Activated naive CD8-positive, alpha-beta T cell treated with anti-CD3 and anti-CD28 coated beads, Interleukin-2, amount 10 ng/mL, durations not matched to agents 7 days and 5 days (primary cell): ENCODE measurements around the gene PTPRD. TPM values are rescaled to one million over a fixed set of nuclear protein-coding genes. Genes with fewer than 3 reads are reported as not detected.

Source experiments
- ATAC-seq: fragments of 150-1000 bp; cut with Tn5 transposase; one replicate; pipeline ENCODE4 v1.10.0; 2021; ENCODE audit warnings: low read depth, moderate library complexity
- POLR2A ChIA-PET: fragments of 350-600 bp; sonication (Branson Sonifier 250); formaldehyde crosslinking; loops from one replicate; lab custom pipeline; 2021; ENCODE audit warnings: antibody characterized with exemption; lab: Charles Lee
- DNase-seq: peaks from one replicate; pipeline ENCODE4 v3.0.0; 2021
- H3K27ac Mint-ChIP-seq: one replicate; pipeline ENCODE4 v1.8.0; 2022; ENCODE audit warnings: mild to moderate bottlenecking, mixed read lengths
- H3K27me3 Mint-ChIP-seq: one replicate; pipeline ENCODE4 v1.8.0; 2022; ENCODE audit warnings: mild to moderate bottlenecking, moderate library complexity, mixed read lengths
- H3K36me3 Mint-ChIP-seq: one replicate; pipeline ENCODE4 v1.8.0; 2021; ENCODE audit warnings: mild to moderate bottlenecking, mixed read lengths
- H3K4me1 Mint-ChIP-seq: one replicate; pipeline ENCODE4 v1.8.0; 2021; ENCODE audit warnings: mixed read lengths
- H3K4me3 Mint-ChIP-seq: one replicate; pipeline ENCODE4 v1.8.0; 2022; ENCODE audit warnings: mild to moderate bottlenecking, moderate library complexity, mixed read lengths
- H3K9me3 Mint-ChIP-seq: one replicate; pipeline ENCODE4 v1.8.0; 2021; ENCODE audit warnings: mixed read lengths
- total RNA-seq, 2 experiments: library from RNA; stranded (reverse); gene quantifications; one replicate each; pipeline ENCODE4 v1.2.3, GENCODE V29; 2021

PTPRD gene
- total RNA-seq, 2 experiments from 2014 or later = not detected

DNA sequence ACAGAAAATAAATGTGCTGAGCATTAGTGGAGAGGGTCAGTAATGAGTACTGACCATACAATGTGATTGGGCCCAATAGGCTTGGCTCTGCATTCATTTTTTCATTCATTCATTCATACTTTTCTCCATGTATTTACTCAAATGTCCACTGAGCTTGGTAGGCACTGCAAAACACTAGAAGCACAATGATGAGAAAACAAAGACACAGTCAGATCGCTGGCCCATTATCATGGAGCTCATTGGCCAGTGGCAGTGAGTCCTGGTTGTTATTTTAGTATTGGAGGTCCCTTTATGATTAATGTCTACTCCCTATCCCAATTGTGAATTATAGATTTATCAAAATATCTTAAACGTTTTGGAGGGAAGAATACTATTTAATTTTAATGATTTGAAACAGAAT lies 1733.5 kb downstream of the PTPRD start:
- H3K4me1 Mint-ChIP-seq = no peaks in the 10 kb centered on the region
- no peak for DNase-seq
- POLR2A ChIA-PET = no interaction called here
- no peaks in the 10 kb centered on the region for H3K36me3 Mint-ChIP-seq
- H3K27ac Mint-ChIP-seq = no peak overlapping the region
- no peak overlapping the region for H3K4me3 Mint-ChIP-seq
- no peaks in the 10 kb centered on the region for H3K9me3 Mint-ChIP-seq
- no peaks in the 10 kb centered on the region for H3K27me3 Mint-ChIP-seq
- ATAC-seq = no peak

DNA sequence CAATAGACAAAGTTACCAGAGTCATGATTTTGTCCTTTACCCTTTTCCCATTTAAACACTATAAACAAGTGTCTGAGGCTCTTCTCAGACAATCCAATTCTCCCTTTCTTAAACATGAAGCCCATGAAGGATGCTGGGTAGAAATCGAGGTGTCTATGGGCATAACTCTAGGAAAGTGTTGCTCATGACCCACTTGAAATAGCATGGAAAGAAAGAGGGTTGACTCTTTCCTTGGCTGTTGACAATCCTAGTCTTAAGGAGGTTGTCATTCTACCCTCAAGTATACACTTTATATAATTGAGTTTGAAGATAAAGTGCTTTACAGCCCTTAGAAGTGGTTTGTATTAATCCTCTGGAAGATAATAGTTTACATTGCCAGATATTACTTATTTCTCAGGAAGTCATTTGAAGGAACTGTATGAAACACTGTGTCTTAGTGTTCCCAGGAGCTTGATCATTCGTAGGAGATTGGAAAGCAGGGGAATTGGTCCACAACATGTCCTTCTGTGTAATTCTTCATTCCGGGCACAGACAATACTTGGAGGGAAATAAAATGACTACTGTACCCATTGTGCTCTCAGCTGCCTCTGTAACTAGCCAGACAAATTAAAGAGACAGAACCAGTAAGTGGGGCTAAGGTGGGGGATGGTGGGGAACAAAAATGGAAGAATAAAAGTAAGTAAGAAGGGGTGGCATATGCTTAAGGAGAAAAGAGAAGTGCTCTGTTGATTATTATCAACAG lies 1734.9 kb downstream of the PTPRD start:
- Mint-ChIP-seq H3K27me3 (peaks cover 1% of the 10 kb centered on the region), H3K4me3 (no peak overlapping the region), H3K4me1 (no peaks in the 10 kb centered on the region), H3K27ac (no peak overlapping the region), H3K9me3 (no peaks in the 10 kb centered on the region), H3K36me3 (no peaks in the 10 kb centered on the region)
- no peak for ATAC-seq
- POLR2A ChIA-PET = no interaction called here
- DNase-seq = no peak

DNA sequence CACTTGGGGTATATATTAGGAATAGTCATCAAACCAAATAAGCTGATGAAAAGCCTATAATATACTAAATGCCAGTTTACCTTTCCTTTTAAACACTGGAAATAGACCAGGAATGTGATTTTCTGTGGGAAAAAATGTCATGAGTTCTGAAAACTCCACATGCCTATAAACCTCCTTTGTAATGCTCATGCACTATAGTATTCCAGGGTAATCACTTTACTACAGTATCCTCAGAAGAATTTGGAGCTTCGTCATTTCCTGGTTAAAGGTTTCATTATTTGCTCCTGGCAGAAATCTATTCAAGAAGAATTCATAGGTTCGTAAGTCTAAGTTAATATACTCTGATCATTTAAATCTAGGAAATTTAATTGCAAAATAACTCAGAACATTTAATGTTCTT lies 1736.5 kb downstream of the PTPRD start:
- H3K27ac Mint-ChIP-seq = no peak overlapping the region
- H3K4me3 Mint-ChIP-seq = no peak overlapping the region
- no peaks in the 10 kb centered on the region for H3K36me3 Mint-ChIP-seq
- no peak for ATAC-seq
- POLR2A ChIA-PET = no interaction called here
- no peaks in the 10 kb centered on the region for H3K9me3 Mint-ChIP-seq
- DNase-seq = no peak
- peaks cover 2% of the 10 kb centered on the region for H3K27me3 Mint-ChIP-seq
- H3K4me1 Mint-ChIP-seq = no peaks in the 10 kb centered on the region

DNA sequence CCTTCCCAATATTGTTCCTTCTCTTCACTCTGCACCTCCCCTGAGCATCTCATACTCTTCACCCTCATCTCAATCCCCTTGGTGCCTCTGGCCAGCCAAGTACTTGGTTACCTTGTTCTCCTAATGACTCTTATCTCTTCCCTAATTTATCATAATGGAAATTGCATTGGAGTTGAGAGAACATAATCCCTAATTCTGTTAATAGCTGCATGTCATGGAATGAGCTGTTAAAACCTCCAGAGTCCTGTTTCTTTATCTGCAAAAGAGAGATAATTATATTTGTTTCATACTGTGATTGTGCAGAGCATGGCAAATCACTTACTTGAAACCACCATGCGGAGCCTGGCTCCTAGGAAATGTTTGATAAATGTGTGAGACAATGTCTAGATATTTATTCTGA lies 1738.3 kb downstream of the PTPRD start:
- Mint-ChIP-seq H3K36me3 (no peaks in the 10 kb centered on the region), H3K4me1 (no peaks in the 10 kb centered on the region), H3K9me3 (no peaks in the 10 kb centered on the region), H3K4me3 (no peak overlapping the region), H3K27me3 (peaks cover 2% of the 10 kb centered on the region), H3K27ac (no peak overlapping the region)
- DNase-seq = no peak
- ATAC-seq = no peak
- POLR2A ChIA-PET = no interaction called here

DNA sequence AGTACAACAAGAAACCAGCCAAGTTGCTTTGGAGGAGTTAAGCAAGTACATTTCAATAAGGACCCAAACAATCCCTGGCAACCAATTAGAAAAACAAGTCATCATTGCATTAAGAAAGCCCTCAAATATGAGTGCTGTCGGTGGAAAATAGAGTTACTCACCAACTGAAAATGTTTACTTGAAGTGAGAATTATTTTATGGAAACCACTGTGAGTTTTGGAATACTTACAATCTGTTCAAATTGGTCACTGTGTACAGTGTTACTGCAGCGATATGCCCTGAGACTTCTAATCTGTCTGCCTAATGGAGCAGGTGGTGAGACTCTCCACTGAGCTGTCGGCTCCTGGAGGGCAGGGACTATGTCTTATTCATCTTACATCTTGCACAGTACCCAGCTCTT lies 1740.0 kb downstream of the PTPRD start:
- H3K9me3 Mint-ChIP-seq = no peaks in the 10 kb centered on the region
- DNase-seq (no peak), ATAC-seq (no peak)
- H3K27me3 Mint-ChIP-seq = peaks cover 5% of the 10 kb centered on the region
- no peaks in the 10 kb centered on the region for H3K4me1 Mint-ChIP-seq
- POLR2A ChIA-PET = no interaction called here
- no peak overlapping the region for H3K4me3 Mint-ChIP-seq
- no peaks in the 10 kb centered on the region for H3K36me3 Mint-ChIP-seq
- H3K27ac Mint-ChIP-seq = no peak overlapping the region

DNA sequence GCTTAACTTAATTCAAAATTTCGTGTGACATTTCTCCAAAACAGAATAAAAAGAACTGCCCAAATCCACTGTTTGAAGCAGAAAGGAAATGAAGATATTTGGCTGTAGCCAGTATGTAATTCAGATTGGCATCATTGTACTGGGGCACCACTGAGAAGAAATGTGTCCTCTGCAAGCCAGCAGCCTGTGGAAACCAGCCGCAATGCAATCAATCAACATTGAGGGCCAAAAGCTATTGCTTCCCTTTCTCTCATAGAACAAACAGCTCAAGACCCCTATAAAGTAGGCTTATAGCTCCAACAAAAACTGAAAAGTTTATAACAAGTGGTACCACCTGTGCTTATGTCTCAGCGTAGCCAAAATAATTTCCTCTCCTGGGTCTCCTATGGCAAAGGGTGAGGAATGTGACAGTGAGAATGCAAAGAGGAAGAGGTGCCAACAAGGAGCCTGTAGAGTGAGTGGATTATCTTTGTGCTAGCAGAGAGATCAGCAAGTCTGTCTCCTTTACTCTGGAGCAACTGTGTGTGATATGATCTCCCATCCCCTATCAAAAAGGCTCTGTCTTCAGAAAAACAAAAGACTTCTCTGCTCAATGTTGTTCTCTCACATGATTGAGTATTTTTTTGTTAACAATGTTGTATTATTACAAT lies 1740.9 kb downstream of the PTPRD start:
- no peaks in the 10 kb centered on the region for H3K36me3 Mint-ChIP-seq

DNA sequence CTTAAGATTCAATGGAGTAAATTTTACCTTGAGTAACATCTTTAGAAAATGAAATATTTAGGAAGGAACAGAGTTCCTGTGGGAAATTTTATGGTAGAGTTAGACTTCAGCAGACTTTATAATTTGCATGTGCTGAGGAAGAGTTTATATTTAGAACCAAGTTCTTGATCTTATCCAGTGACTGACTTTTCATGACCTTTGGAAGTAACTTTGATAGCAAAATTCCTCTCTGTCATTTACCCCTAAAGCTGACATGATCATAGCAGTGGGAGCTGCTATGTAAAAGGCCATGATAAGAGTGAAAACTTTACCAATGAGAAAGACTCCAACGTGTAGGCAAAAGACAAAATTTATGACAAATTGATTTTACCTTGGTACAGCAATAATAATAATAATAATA lies 1741.4 kb downstream of the PTPRD start:
- DNase-seq = no peak
- H3K4me3 Mint-ChIP-seq = no peak overlapping the region
- no peak overlapping the region for H3K27ac Mint-ChIP-seq
- no peak for ATAC-seq
- H3K36me3 Mint-ChIP-seq = no peaks in the 10 kb centered on the region
- no peaks in the 10 kb centered on the region for H3K9me3 Mint-ChIP-seq
- POLR2A ChIA-PET = no interaction called here
- no peaks in the 10 kb centered on the region for H3K4me1 Mint-ChIP-seq
- peaks cover 7% of the 10 kb centered on the region for H3K27me3 Mint-ChIP-seq

More for the DNA sequence above, 1740.9 kb downstream of the PTPRD start:
- POLR2A ChIA-PET = no interaction called here
- Mint-ChIP-seq H3K4me3 (no peak overlapping the region), H3K9me3 (no peaks in the 10 kb centered on the region), H3K27me3 (peaks cover 7% of the 10 kb centered on the region), H3K4me1 (no peaks in the 10 kb centered on the region), H3K27ac (no peak overlapping the region)
- ATAC-seq (no peak), DNase-seq (no peak)

DNA sequence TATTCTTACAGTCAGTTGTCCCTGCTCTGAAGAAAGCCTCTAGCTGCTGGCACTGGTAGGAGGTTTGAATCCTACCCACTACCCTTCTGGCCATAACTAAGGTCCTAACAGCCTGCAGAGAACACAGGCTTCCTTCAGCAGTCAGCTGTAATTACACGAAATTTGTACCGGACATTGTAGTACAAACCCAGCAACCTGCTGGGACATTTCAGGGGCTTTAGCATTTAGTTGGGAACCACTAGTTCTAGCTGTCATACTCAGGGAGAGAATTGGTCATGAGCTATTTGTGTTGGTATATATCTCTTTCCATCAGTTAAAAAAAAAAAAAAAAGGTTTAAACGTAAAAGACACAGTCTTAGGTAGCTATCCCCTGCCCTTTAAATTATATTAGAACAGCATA lies 1743.0 kb downstream of the PTPRD start:
- Mint-ChIP-seq H3K9me3 (no peaks in the 10 kb centered on the region), H3K4me3 (no peak overlapping the region), H3K36me3 (no peaks in the 10 kb centered on the region), H3K27ac (no peak overlapping the region), H3K27me3 (peaks cover 11% of the 10 kb centered on the region), H3K4me1 (no peaks in the 10 kb centered on the region)
- POLR2A ChIA-PET = no interaction called here
- DNase-seq (no peak), ATAC-seq (no peak)

DNA sequence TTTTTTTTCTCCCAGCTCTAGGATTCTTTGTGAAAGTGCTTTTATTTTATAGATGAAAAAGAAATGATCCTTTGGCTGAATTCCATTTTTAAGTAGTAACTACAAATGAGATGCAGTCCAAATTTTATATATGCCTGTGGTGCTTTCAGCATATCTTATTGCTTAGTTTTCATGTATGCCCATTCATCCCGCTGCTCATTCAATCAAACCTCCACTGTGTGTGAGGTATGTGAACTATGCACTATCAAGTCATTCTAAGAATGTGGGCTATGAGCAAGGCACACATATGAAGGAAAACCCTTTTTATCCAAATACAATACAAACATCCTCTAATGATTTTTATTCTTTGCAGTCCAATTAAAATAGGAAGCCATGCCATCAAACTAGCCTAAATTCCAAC lies 1744.2 kb downstream of the PTPRD start:
- POLR2A ChIA-PET = no interaction called here
- no peak for DNase-seq
- Mint-ChIP-seq H3K27ac (no peak overlapping the region), H3K9me3 (no peaks in the 10 kb centered on the region), H3K4me1 (no peaks in the 10 kb centered on the region), H3K27me3 (peaks cover 13% of the 10 kb centered on the region), H3K36me3 (no peaks in the 10 kb centered on the region), H3K4me3 (no peak overlapping the region)
- ATAC-seq = no peak

DNA sequence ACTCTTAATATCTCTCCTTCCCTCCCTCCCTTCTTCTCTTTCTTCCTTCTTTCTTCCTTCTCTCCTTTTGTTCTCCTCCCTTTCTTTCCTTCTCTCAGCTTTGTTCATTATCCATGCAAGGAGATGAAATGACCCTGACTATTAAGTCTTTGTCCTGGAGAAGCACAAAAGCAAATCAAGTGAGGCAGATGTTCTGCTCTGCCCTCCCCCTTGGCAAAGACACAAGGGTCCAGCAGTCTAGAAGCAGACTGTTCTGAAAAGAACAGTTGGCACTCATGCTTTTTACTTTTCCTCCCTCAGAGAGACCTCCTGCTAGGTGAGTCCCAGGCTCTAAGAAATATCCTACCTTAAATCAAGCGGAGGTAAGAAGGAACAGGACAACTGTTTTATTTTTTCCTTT lies 1745.7 kb downstream of the PTPRD start:
- DNase-seq (no peak), ATAC-seq (no peak)
- POLR2A ChIA-PET = no interaction called here
- no peak overlapping the region for H3K27ac Mint-ChIP-seq
- H3K9me3 Mint-ChIP-seq = no peaks in the 10 kb centered on the region
- no peaks in the 10 kb centered on the region for H3K4me1 Mint-ChIP-seq
- peaks cover 12% of the 10 kb centered on the region for H3K27me3 Mint-ChIP-seq
- no peaks in the 10 kb centered on the region for H3K36me3 Mint-ChIP-seq
- H3K4me3 Mint-ChIP-seq = no peak overlapping the region

DNA sequence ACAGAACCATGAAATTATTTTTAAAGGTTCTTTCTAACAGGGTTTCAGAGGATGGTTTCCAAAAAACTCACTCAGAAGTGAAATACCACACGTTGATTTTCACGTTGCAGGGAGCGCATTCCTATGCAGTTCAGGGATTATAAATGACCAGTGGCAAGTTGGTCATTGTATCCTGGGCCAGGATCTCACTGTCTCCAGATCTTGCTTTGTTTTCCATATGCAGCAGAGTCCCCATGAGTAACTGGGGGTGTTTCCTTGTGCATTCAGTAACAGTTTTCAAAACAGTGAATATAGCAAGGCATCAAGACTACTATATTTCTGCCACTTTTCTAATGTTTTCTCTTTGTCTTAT lies 1748.3 kb downstream of the PTPRD start:
- Mint-ChIP-seq H3K27me3 (peaks cover 18% of the 10 kb centered on the region), H3K4me1 (no peaks in the 10 kb centered on the region), H3K4me3 (no peak overlapping the region), H3K36me3 (no peaks in the 10 kb centered on the region), H3K27ac (no peak overlapping the region), H3K9me3 (no peaks in the 10 kb centered on the region)
- POLR2A ChIA-PET = no interaction called here
- DNase-seq = no peak
- ATAC-seq = no peak

DNA sequence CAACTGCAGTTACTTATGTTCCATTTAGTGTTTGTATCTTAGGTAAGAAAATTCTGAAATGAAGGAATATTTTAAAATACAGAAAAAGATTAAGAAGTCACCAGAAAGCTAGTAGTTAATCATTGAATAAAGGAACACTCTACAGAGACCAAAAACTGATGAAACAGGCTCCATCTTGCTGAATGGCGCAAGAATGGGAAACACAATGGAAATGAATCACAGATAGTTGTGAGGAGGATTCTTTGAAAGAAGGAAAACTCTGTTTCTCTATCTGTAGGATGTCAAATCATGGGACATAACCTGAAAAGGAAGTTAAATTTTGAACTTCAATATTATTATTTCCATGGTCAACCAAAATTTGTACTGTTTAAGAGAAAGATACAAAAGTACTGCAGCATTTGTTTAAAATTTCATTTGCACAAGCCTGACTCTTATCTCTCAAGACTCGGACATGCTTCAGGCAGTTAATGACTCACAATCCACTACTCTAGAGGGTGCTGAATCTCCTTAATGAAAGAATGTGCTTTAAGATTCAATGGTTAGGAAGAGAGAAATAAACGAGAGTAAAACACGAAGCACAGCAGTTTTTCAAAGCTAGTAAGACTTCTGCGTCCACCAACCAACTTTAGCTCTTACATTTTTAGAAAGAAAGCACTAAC lies 1748.8 kb downstream of the PTPRD start:
- ATAC-seq (no peak), DNase-seq (no peak)
- no peaks in the 10 kb centered on the region for H3K9me3 Mint-ChIP-seq
- POLR2A ChIA-PET = no interaction called here
- H3K36me3 Mint-ChIP-seq = no peaks in the 10 kb centered on the region
- H3K27ac Mint-ChIP-seq = no peak overlapping the region
- peaks cover 23% of the 10 kb centered on the region for H3K27me3 Mint-ChIP-seq
- H3K4me1 Mint-ChIP-seq = no peaks in the 10 kb centered on the region
- H3K4me3 Mint-ChIP-seq = no peak overlapping the region

DNA sequence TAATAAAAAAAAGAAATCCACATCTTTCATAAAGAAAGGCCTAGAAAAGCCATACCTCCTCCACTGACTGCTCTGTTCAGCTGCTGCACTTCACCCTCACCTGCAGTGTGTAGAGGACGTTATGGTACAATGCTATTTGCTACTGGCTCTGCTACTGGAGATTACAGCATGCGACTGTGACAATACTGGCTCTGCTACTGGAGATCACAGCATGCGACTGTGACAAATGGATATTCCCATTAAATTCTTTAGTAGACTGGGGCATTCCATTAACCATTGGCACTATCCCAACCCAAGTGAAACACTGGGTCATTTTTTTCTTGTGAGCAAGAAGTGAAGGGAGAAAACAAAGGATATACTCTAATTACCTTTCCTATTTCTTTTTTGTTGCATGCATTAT lies 1749.7 kb downstream of the PTPRD start:
- no peaks in the 10 kb centered on the region for H3K36me3 Mint-ChIP-seq
- no peaks in the 10 kb centered on the region for H3K4me1 Mint-ChIP-seq
- H3K27ac Mint-ChIP-seq = no peak overlapping the region
- DNase-seq (no peak), ATAC-seq (no peak)
- H3K27me3 Mint-ChIP-seq = peaks cover 26% of the 10 kb centered on the region
- POLR2A ChIA-PET = no interaction called here
- H3K4me3 Mint-ChIP-seq = no peak overlapping the region
- no peaks in the 10 kb centered on the region for H3K9me3 Mint-ChIP-seq

DNA sequence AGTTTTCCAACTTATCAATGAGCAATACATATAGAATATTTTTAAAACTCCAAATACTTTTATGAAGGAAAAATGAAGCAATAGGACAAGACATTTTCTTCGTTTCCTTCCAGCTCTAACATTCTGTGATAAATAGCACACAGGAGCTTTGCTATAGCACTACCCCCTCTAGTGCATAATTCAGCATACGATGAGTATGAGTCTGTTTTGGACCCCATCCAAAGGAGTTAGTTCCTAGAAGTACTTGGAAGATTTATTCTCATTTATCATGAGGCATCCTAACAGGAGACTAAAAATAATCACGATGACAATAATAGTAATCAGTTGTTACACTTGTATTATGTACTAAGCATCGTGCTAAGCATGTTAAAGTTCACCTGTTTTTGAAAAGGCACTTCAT lies 1751.9 kb downstream of the PTPRD start:
- DNase-seq (no peak), ATAC-seq (no peak)
- POLR2A ChIA-PET = no interaction called here
- H3K36me3 Mint-ChIP-seq = no peaks in the 10 kb centered on the region
- H3K27ac Mint-ChIP-seq = no peak overlapping the region
- H3K9me3 Mint-ChIP-seq = no peaks in the 10 kb centered on the region
- H3K4me3 Mint-ChIP-seq = no peak overlapping the region
- peaks cover 39% of the 10 kb centered on the region for H3K27me3 Mint-ChIP-seq
- H3K4me1 Mint-ChIP-seq = no peaks in the 10 kb centered on the region
